K562 (cell line): ENCODE data around the gene CREB3L4. TPM values are rescaled to one million over a fixed set of nuclear protein-coding genes. Genes with fewer than 3 reads are reported as not detected.
A peak's percentile ranks its signal among the peaks of the same experiment; 100 is the strongest.

Experiments
- ATAC-seq: fragments of 200-7000 bp; cut with Tn5 transposase; 3 replicates; pipeline ENCODE4 v1.9.1; 2020; ENCODE audit warnings: moderate library complexity
- BruUV-seq: library from RNA; stranded (reverse); fragments of 400-500 nt; replicated peaks from 2 replicates; lab custom pipeline; 2021; lab: Mats Ljungman, UMichigan
- CTCF ChIA-PET: fragments of 300-600 bp; formaldehyde crosslinking; extraction: SDS; loops from one replicate; lab custom pipeline; 2021; ENCODE audit warnings: low intra/inter-chr PET ratio; lab: Yijun Ruan, JAX
- POLR2A ChIA-PET: fragments of 300-600, 350-650 bp; sonication (Branson Sonifier 250); formaldehyde crosslinking; extraction: SDS; loops from one replicate; lab custom pipeline; 2021; ENCODE audit warnings: antibody characterized with exemption, inconsistent platforms; lab: Yijun Ruan, JAX
- DNase-seq, 4 experiments: peaks; one replicate each; pipeline versions ENCODE4 v3.0.0 to v3.0.0-alpha.2; 2011 to 2018; ENCODE audit warnings: low spot score in 3 of 4, mixed read lengths in 3 of 4; ENCODE audit errors: extremely low read depth in 1 of 4
- FAIRE-seq: peaks from 2 replicates; lab custom pipeline; 2011; peaks lifted over from hg19 to GRCh38; lab: Jason Lieb, UNC
- H2AFZ ChIP-seq: 2 replicates; pipeline ENCODE4 v1.6.0; 2011; ENCODE audit warnings: low read depth, low read length, control low read depth, inconsistent platforms
- H3K27ac ChIP-seq: fragments of 200-600 bp; 3 replicates; pipeline ENCODE4 v1.8.0; 2011; ENCODE audit warnings: low read depth, mild to moderate bottlenecking, control low read depth, inconsistent platforms, low read length, moderate library complexity, mixed read lengths; ENCODE audit errors: extremely low read depth
- H3K27me3 ChIP-seq, 2 experiments: fragments of 300-600 bp in 1 of 2; 2 replicates in 1 of 2; 3 replicates in 1 of 2; pipeline versions ENCODE4 v1.6.0 to v1.8.0; 2011; ENCODE audit warnings: inconsistent platforms in 2 of 2, low read length in 2 of 2, mild to moderate bottlenecking in 1 of 2, mixed read lengths in 1 of 2, moderate library complexity in 1 of 2; ENCODE audit not compliant: control insufficient read depth in 2 of 2, insufficient read depth in 2 of 2
- H3K36me3 ChIP-seq: fragments of 300-600 bp; 3 replicates; pipeline ENCODE4 v1.8.0; 2011; ENCODE audit warnings: mild to moderate bottlenecking, low read length, inconsistent platforms; ENCODE audit not compliant: control insufficient read depth, insufficient read depth
- H3K4me1 ChIP-seq, 2 experiments: fragments of 200-600 bp in 1 of 2; replicated peaks in 1 of 2; 2 replicates in 1 of 2; 3 replicates in 1 of 2; pipeline versions ENCODE4 v1.5.1 to v1.8.0; 2011; ENCODE audit warnings: inconsistent platforms in 2 of 2, low read length in 2 of 2, mild to moderate bottlenecking in 1 of 2, mixed read lengths in 1 of 2, moderate library complexity in 1 of 2; ENCODE audit not compliant: control insufficient read depth in 2 of 2, insufficient read depth in 2 of 2
- H3K4me2 ChIP-seq: 2 replicates; pipeline ENCODE4 v1.6.1; 2011; ENCODE audit warnings: low read length, control low read depth, inconsistent platforms, mixed read lengths; ENCODE audit not compliant: insufficient read depth
- H3K4me3 ChIP-seq: fragments of 200-600 bp; sonication (generic), shearing (Covaris generic); 2 replicates; pipeline ENCODE4 v1.5.1; 2016; ENCODE audit warnings: control low read depth, inconsistent platforms
- H3K79me2 ChIP-seq: fragments of 200-600 bp; 3 replicates; pipeline ENCODE4 v1.8.0; 2011; ENCODE audit warnings: low read length, inconsistent platforms; ENCODE audit not compliant: control insufficient read depth, insufficient read depth
- H3K9ac ChIP-seq, 2 experiments: 2 replicates each; pipeline versions ENCODE4 v1.6.0 to v1.6.1; 2011; ENCODE audit warnings: low read depth in 2 of 2, low read length in 2 of 2, control low read depth in 1 of 2, inconsistent platforms in 1 of 2, mild to moderate bottlenecking in 1 of 2, mixed read lengths in 1 of 2; ENCODE audit not compliant: insufficient read depth in 1 of 2
- H3K9me1 ChIP-seq: one replicate; pipeline ENCODE4 v1.6.0; 2011; ENCODE audit warnings: inconsistent platforms, mild to moderate bottlenecking, low read length, moderate library complexity; ENCODE audit not compliant: control insufficient read depth, insufficient read depth
- H3K9me3 ChIP-seq: replicated peaks from 2 replicates; pipeline ENCODE4 v1.5.1; 2011; ENCODE audit warnings: low read depth, low read length, inconsistent platforms; ENCODE audit not compliant: control insufficient read depth, insufficient read depth
- H4K20me1 ChIP-seq: replicated peaks from 2 replicates; pipeline ENCODE4 v1.6.1; 2011; ENCODE audit warnings: low read length, inconsistent platforms, mixed read lengths; ENCODE audit not compliant: control insufficient read depth, insufficient read depth
- CHD7 ChIP-seq: fragments of 200-600 bp; sonication (generic); IDR thresholded peaks from one replicate; pipeline ENCODE4 v1.6.1; 2012; ENCODE audit warnings: mild to moderate bottlenecking, low read depth, low read length, inconsistent platforms
- GTF2B ChIP-seq: IDR thresholded peaks from 2 replicates; pipeline ENCODE4 v1.6.1; 2011; ENCODE audit not compliant: insufficient read length; ENCODE audit errors: extremely low read depth
- RBM25 ChIP-seq: fragments of 200-400 bp; formaldehyde crosslinking; IDR thresholded peaks from 2 replicates; pipeline ENCODE4 v1.6.1; 2018; ENCODE audit warnings: low read length, low read depth, moderate library complexity; ENCODE audit not compliant: severe bottlenecking
- SOX6 ChIP-seq: fragments of 450-650 bp; IDR thresholded peaks from 2 replicates; pipeline ENCODE4 v1.6.1; 2014; ENCODE audit warnings: mild to moderate bottlenecking
- TFAP4 ChIP-seq: sonication (generic); formaldehyde crosslinking; IDR thresholded peaks from 2 replicates; pipeline ENCODE4 v1.8.0; 2022; ENCODE audit warnings: missing genetic modification reagents, mild to moderate bottlenecking, moderate library complexity, borderline replicate concordance
- WGBS: fragments of 100-300 bp; shearing (Covaris generic); methylation state at CpG from one replicate; pipeline ENCODE4 v1.1.6; 2016; ENCODE audit warnings: low coverage, mixed read lengths; ENCODE audit not compliant: insufficient coverage; ENCODE audit errors: missing lambda C conversion rate; 5-methylcytosine and 5-hydroxymethylcytosine counted together
- in situ Hi-C: fragments of 300-500 bp; cut with MboI; formaldehyde crosslinking; loops from 4 replicates; pipeline ENCODE4 v1.15.0; 2018; ENCODE audit warnings: inconsistent platforms, mixed read lengths
- intact Hi-C: fragments of 100-400 bp; cut with micrococcal nuclease; formaldehyde crosslinking; loops from 2 replicates; pipeline ENCODE4 v1.14.2; 2022
- polyA plus RNA-seq, 8 experiments: library from polyadenylated mRNA; depleted of rRNA in 4 of 8; stranded (reverse) in 5 of 8; unstranded in 3 of 8; fragments of >200 nt; fragmentation: Nextera tagmentation in 2 of 8; fragmentation: Illumina TruSeq in 1 of 8; extraction: Ambion mirVana in 2 of 8; extraction: Trizol in 1 of 8; gene quantifications; 2 replicates each; pipeline versions ENCODE4 v1.2.1 to v1.2.3, GENCODE V29; 2011 to 2014; ENCODE audit warnings: inconsistent platforms in 1 of 8, missing spikeins in 1 of 8
- total RNA-seq, 7 experiments: library from RNA; depleted of rRNA in 6 of 7; stranded (reverse); fragments of >200 nt in 6 of 7; fragmentation: Illumina TruSeq in 2 of 7; extraction: Trizol in 2 of 7; gene quantifications; 2 replicates each; pipeline versions ENCODE4 v1.2.1 to v1.2.3, GENCODE V29; 2011 to 2021; ENCODE audit warnings: low replicate concordance in 1 of 7

The CREB3L4 gene
- total and polyA plus RNA-seq, 9 of the 15 experiments (the other 6 are each of a cell fraction or from before 2014, with no cell fraction given) = 9.9 to 18.6 (median 13.9) TPM

- TF ChIP-seq SOX6 (peak; percentile 40; the same call in 1 of the 2 replicates), TFAP4 (peak; percentile 35; the same call in 1 of the 2 replicates)
These were observed 44.5 kb upstream of the CREB3L4 start, which contains the start of gene GATAD2B (continued) for GRCh38 chr1:153922972-153923925.

- H3K27ac ChIP-seq = no peak overlapping the region
- peaks cover 9% of the 10 kb centered on the region for H3K79me2 ChIP-seq
- in situ Hi-C loops = no loop called here
- 65% methylated on average over 4 of the region's 4 CpGs for WGBS
- ChIA-PET POLR2A (interaction anchor here (1.2 kb wide), 1 partner anchor 44 kb away, joined by 3 read pairs; no protein-coding TSS in a partner anchor), CTCF (no interaction called here)
- no peaks in the 10 kb centered on the region for H3K9me1 ChIP-seq
- no peaks in the 10 kb centered on the region for H4K20me1 ChIP-seq
- no peak overlapping the region for H3K9ac ChIP-seq
- no peaks in the 10 kb centered on the region for H3K27me3 ChIP-seq
- no peaks in the 10 kb centered on the region for H3K9me3 ChIP-seq
- BruUV-seq = no TSS peak
- peaks cover 0 to 4% of the 10 kb centered on the region in 2 experiments; a peak in 3 of 5 replicates for H3K4me1 ChIP-seq
- intact Hi-C loops = no loop called here
- FAIRE-seq (no peak), DNase-seq (no peak), ATAC-seq (no peak)
- H3K36me3 ChIP-seq = peaks cover 16% of the 10 kb centered on the region; the same call in 2 of the 3 replicates
- peak overlapping the region; percentile 46; the same call in 1 of the 2 replicates for H2AFZ ChIP-seq
- H3K4me2 ChIP-seq = no peak overlapping the region
- no peak overlapping the region for H3K4me3 ChIP-seq
- TF ChIP-seq CHD7 = no peak
- TF ChIP-seq GTF2B = no peak
- TF ChIP-seq RBM25 = no peak
These were observed 41.3 kb upstream of the CREB3L4 start for GRCh38 chr1:153926405-153926804.
